ENCODE results near the gene TEPSIN. TPM values are rescaled to one million over a fixed set of nuclear protein-coding genes. Genes with fewer than 3 reads are reported as not detected.

The TEPSIN gene
- total and polyA plus RNA-seq, 7 donors = 10.9 to 22.1 (median 12.5) TPM

GRCh38 chr17:81263371-81264181 lies 24.7 kb upstream of the TEPSIN start:
- Histone ChIP-seq H3K4me3 (no peak overlapping the region), H3K36me3 (ENCODE audit: insufficient read depth in 1 of 2, low read depth in 1 of 2) (peaks cover 0 to 89% of the 10 kb centered on the region in 2 donors), H3K27me3 (ENCODE audit: insufficient read depth in 3 of 3, low read length in 2 of 3) (no peaks in the 10 kb centered on the region), H3K27ac (no peak overlapping the region), H3K9me3 (no peaks in the 10 kb centered on the region), H3K4me1 (no peaks in the 10 kb centered on the region)
- DNase-seq (no peak), ATAC-seq (no peak)
- WGBS, 3 donors = 90 to 92% (median 92%) methylated on average over 39 to 40 of the region's 40 CpGs
- intact Hi-C loops (cut with DNase I) = no loop called here
- TF ChIP-seq, protein P1, sequence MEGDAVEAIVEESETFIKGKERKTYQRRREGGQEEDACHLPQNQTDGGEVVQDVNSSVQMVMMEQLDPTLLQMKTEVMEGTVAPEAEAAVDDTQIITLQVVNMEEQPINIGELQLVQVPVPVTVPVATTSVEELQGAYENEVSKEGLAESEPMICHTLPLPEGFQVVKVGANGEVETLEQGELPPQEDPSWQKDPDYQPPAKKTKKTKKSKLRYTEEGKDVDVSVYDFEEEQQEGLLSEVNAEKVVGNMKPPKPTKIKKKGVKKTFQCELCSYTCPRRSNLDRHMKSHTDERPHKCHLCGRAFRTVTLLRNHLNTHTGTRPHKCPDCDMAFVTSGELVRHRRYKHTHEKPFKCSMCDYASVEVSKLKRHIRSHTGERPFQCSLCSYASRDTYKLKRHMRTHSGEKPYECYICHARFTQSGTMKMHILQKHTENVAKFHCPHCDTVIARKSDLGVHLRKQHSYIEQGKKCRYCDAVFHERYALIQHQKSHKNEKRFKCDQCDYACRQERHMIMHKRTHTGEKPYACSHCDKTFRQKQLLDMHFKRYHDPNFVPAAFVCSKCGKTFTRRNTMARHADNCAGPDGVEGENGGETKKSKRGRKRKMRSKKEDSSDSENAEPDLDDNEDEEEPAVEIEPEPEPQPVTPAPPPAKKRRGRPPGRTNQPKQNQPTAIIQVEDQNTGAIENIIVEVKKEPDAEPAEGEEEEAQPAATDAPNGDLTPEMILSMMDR (IDR thresholded peaks at IDR 0.05) = no peak

- Histone ChIP-seq H3K9me3 (no peaks in the 10 kb centered on the region), H3K27ac (no peak overlapping the region), H3K4me3 (no peak overlapping the region), H3K36me3 (ENCODE audit: insufficient read depth in 1 of 2, low read depth in 1 of 2) (peaks cover 0 to 76% of the 10 kb centered on the region in 2 donors), H3K4me1 (no peaks in the 10 kb centered on the region), H3K27me3 (ENCODE audit: insufficient read depth in 3 of 3, low read length in 2 of 3) (no peaks in the 10 kb centered on the region)
- TF ChIP-seq, protein P1 (IDR thresholded peaks at IDR 0.05) = no peak
- no peak for ATAC-seq
- intact Hi-C loops (cut with DNase I) = no loop called here
- 91 to 93% (median 92%) methylated on average over 35 to 36 of the region's 36 CpGs for WGBS, 3 donors
- DNase-seq = no peak
These were observed 22.9 kb upstream of the TEPSIN start for GRCh38 chr17:81261582-81262336.

- WGBS, 3 donors = 92 to 94% (median 94%) methylated on average over 18 of the region's 18 CpGs
- no peak for DNase-seq
- ATAC-seq = no peak
- TF ChIP-seq, protein P1 (IDR thresholded peaks at IDR 0.05) = no peak
- Histone ChIP-seq H3K9me3 (no peaks in the 10 kb centered on the region), H3K27me3 (ENCODE audit: insufficient read depth in 3 of 3, low read length in 2 of 3) (no peaks in the 10 kb centered on the region), H3K36me3 (ENCODE audit: insufficient read depth in 1 of 2, low read depth in 1 of 2) (peaks cover 0 to 72% of the 10 kb centered on the region in 2 donors), H3K4me3 (no peak overlapping the region), H3K27ac (no peak overlapping the region), H3K4me1 (peaks cover under 1% of the 10 kb centered on the region)
- intact Hi-C loops (cut with DNase I) = no loop called here
These were observed 22.2 kb upstream of the TEPSIN start for GRCh38 chr17:81261096-81261495.

GRCh38 chr17:81260641-81261040 lies 21.8 kb upstream of the TEPSIN start:
- Histone ChIP-seq H3K36me3 (ENCODE audit: insufficient read depth in 1 of 2, low read depth in 1 of 2) (peaks cover 0 to 68% of the 10 kb centered on the region in 2 donors), H3K4me1 (peaks cover 5% of the 10 kb centered on the region), H3K27me3 (ENCODE audit: insufficient read depth in 3 of 3, low read length in 2 of 3) (no peaks in the 10 kb centered on the region), H3K4me3 (no peak overlapping the region), H3K27ac (no peak overlapping the region), H3K9me3 (no peaks in the 10 kb centered on the region)
- ATAC-seq = no peak
- DNase-seq = no peak
- 89 to 92% (median 89%) methylated on average over 18 to 19 of the region's 19 CpGs for WGBS, 3 donors
- TF ChIP-seq, protein P1 (IDR thresholded peaks at IDR 0.05) = no peak
- intact Hi-C loops (cut with DNase I) = no loop called here

All from psoas muscle (tissue), 8 donors.